Mesendoderm (in vitro differentiated cells): ENCODE data around the gene CNTNAP1.
"Not testable (repeated sequence)": the region's sequence is repeated elsewhere in the genome, so short reads cannot be mapped to it uniquely, and the experiment has no call there.

ENCODE experiments used
- DNase-seq: peaks from one replicate; pipeline ENCODE4 v3.0.0; 2013
- H2AK5ac ChIP-seq: 2 replicates; pipeline ENCODE4 v1.6.1; 2013; ENCODE audit warnings: low read length, inconsistent platforms
- H2BK120ac ChIP-seq: 2 replicates; pipeline ENCODE4 v1.6.1; 2013; ENCODE audit warnings: low read depth, mild to moderate bottlenecking, low read length, moderate library complexity, mixed read lengths
- H2BK15ac ChIP-seq: replicated peaks from 2 replicates; pipeline ENCODE4 v1.6.1; 2013; ENCODE audit warnings: low read depth, mild to moderate bottlenecking, moderate library complexity
- H2BK5ac ChIP-seq: 2 replicates; pipeline ENCODE4 v1.6.1; 2013; ENCODE audit warnings: low read length, inconsistent platforms
- H3K18ac ChIP-seq: 2 replicates; pipeline ENCODE4 v1.6.1; 2013; ENCODE audit warnings: mild to moderate bottlenecking, low read length, mixed read lengths
- H3K23ac ChIP-seq: one replicate; pipeline ENCODE4 v1.6.1; 2013; ENCODE audit warnings: low read length
- H3K27ac ChIP-seq: 2 replicates; pipeline ENCODE4 v1.5.1; 2013; ENCODE audit warnings: low read depth, mild to moderate bottlenecking, inconsistent platforms, low read length, moderate library complexity
- H3K27me3 ChIP-seq: 2 replicates; pipeline ENCODE4 v1.6.1; 2013; ENCODE audit warnings: low read length, control low read depth, mild to moderate bottlenecking, inconsistent platforms; ENCODE audit not compliant: insufficient read depth, poor library complexity
- H3K36me3 ChIP-seq: 2 replicates; pipeline ENCODE4 v1.6.1; 2013; ENCODE audit warnings: low read length, inconsistent platforms; ENCODE audit not compliant: control insufficient read depth, insufficient read depth
- H3K4ac ChIP-seq: one replicate; pipeline ENCODE4 v1.6.1; 2013; ENCODE audit warnings: low read depth, mild to moderate bottlenecking, low read length, moderate library complexity
- H3K4me1 ChIP-seq: 2 replicates; pipeline ENCODE4 v1.6.1; 2013; ENCODE audit warnings: low read depth, low read length, inconsistent platforms; ENCODE audit not compliant: control insufficient read depth
- H3K4me2 ChIP-seq: 2 replicates; pipeline ENCODE4 v1.6.1; 2013; ENCODE audit warnings: low read length
- H3K4me3 ChIP-seq: 2 replicates; pipeline ENCODE4 v1.5.1; 2013; ENCODE audit warnings: mild to moderate bottlenecking, low read length
- H3K56ac ChIP-seq: one replicate; pipeline ENCODE4 v1.6.1; 2013; ENCODE audit warnings: low read length
- H3K79me1 ChIP-seq: 2 replicates; pipeline ENCODE4 v1.6.1; 2013; ENCODE audit warnings: low read length, inconsistent platforms
- H3K79me2 ChIP-seq: 2 replicates; pipeline ENCODE4 v1.6.1; 2013; ENCODE audit warnings: mild to moderate bottlenecking, low read length; ENCODE audit not compliant: control insufficient read depth, insufficient read depth
- H3K9ac ChIP-seq: 2 replicates; pipeline ENCODE4 v1.6.1; 2013; ENCODE audit warnings: low read length, inconsistent platforms
- H4K5ac ChIP-seq: one replicate; pipeline ENCODE4 v1.6.1; 2013; ENCODE audit warnings: low read length
- H4K8ac ChIP-seq: one replicate; pipeline ENCODE4 v1.6.1; 2013; ENCODE audit warnings: low read depth, mild to moderate bottlenecking, control low read depth, low read length, moderate library complexity
- WGBS: extraction: QIAGEN DNeasy Blood & Tissue Kit; methylation state at CpG from one replicate; pipeline ENCODE4 v1.1.7; 2013; ENCODE audit warnings: low lambda C conversion rate, missing lambda C conversion rate; ENCODE audit not compliant: insufficient coverage; ENCODE audit errors: extremely low coverage; 5-methylcytosine and 5-hydroxymethylcytosine counted together

The CNTNAP1 gene

GRCh38 chr17:42659079-42659931 lies 23.0 kb upstream of the CNTNAP1 start, which contains the start of gene TUBG2:
Gene TUBG2 (plus strand): TSS chr17:42659284. CDS start chr17:42659504, 220 bp downstream.
- no peak within 1 kb of the TSS for H3K4ac ChIP-seq
- H3K4me3 ChIP-seq = peak within 1 kb of the TSS; percentile 42
- no peaks in the 10 kb centered on the region for H3K79me2 ChIP-seq
- peak; percentile 94 for DNase-seq
- peak within 1 kb of the TSS; percentile 11 for H3K18ac ChIP-seq
- peaks cover 3% of the 10 kb centered on the region for H3K79me1 ChIP-seq
- H3K56ac ChIP-seq = peak within 1 kb of the TSS; percentile 92
- H3K4me1 ChIP-seq = peaks cover 7% of the 10 kb centered on the region
- no peak within 1 kb of the TSS for H2AK5ac ChIP-seq
- H3K27me3 ChIP-seq = no peaks in the 10 kb centered on the region
- no peak within 1 kb of the TSS for H4K8ac ChIP-seq
- WGBS = no CpG with 5 or more reads among the region's 59 CpGs
- no peak within 1 kb of the TSS for H2BK5ac ChIP-seq
- no peaks in the 10 kb centered on the region for H3K36me3 ChIP-seq
- H3K27ac ChIP-seq = peak within 1 kb of the TSS; percentile 8
- peak within 1 kb of the TSS; percentile 78 for H3K9ac ChIP-seq
- peak within 1 kb of the TSS; percentile 75 for H3K4me2 ChIP-seq
- H2BK120ac ChIP-seq = no peak within 1 kb of the TSS
- no peak within 1 kb of the TSS for H3K23ac ChIP-seq
- no peak within 1 kb of the TSS for H4K5ac ChIP-seq
- no peak within 1 kb of the TSS for H2BK15ac ChIP-seq

- H3K4me3 ChIP-seq, H4K8ac ChIP-seq, H3K36me3 ChIP-seq, H3K79me2 ChIP-seq, H3K4me1 ChIP-seq, H3K79me1 ChIP-seq, DNase-seq, H3K27me3 ChIP-seq, H3K27ac ChIP-seq, H3K4me2 ChIP-seq, H2BK15ac ChIP-seq, H2AK5ac ChIP-seq, H4K5ac ChIP-seq, H3K4ac ChIP-seq, H2BK5ac ChIP-seq, H3K23ac ChIP-seq, H2BK120ac ChIP-seq, H3K18ac ChIP-seq: not testable (repeated sequence)
- no CpG with 5 or more reads among the region's 14 CpGs for WGBS
- H3K56ac ChIP-seq = peak overlapping the region; percentile 92
- H3K9ac ChIP-seq = peak overlapping the region; percentile 78
Observed at GRCh38 chr17:42659932-42660274, 22.4 kb upstream of the CNTNAP1 start.

- Histone ChIP-seq H3K27ac (no peak overlapping the region), H3K4me1 (peaks cover 5% of the 10 kb centered on the region), H3K36me3 (no peaks in the 10 kb centered on the region), H3K27me3 (no peaks in the 10 kb centered on the region), H3K9ac (no peak overlapping the region), H3K4me3 (no peak overlapping the region), H2AK5ac (no peak overlapping the region), H2BK5ac (no peak overlapping the region), H2BK120ac (no peak overlapping the region), H3K56ac (peak overlapping the region; percentile 28), H3K23ac (no peak overlapping the region), H4K5ac (no peak overlapping the region), H3K18ac (no peak overlapping the region), H2BK15ac (no peak overlapping the region), H4K8ac (no peak overlapping the region), H3K79me2 (no peaks in the 10 kb centered on the region), H3K79me1 (peaks cover 3% of the 10 kb centered on the region), H3K4ac (no peak overlapping the region), H3K4me2 (no peak overlapping the region)
- peak; percentile 21 for DNase-seq
- WGBS = no CpG with 5 or more reads among the region's 7 CpGs
Observed at GRCh38 chr17:42660692-42661345, 21.5 kb upstream of the CNTNAP1 start.

GRCh38 chr17:42665581-42666001 lies 16.7 kb upstream of the CNTNAP1 start:
- Histone ChIP-seq H3K18ac (no peak overlapping the region), H3K4ac (no peak overlapping the region), H4K8ac (no peak overlapping the region), H2AK5ac (no peak overlapping the region), H3K27ac (no peak overlapping the region), H3K79me1 (no peaks in the 10 kb centered on the region), H2BK5ac (no peak overlapping the region), H3K4me3 (no peak overlapping the region), H3K36me3 (no peaks in the 10 kb centered on the region), H3K9ac (no peak overlapping the region), H3K4me1 (peaks cover under 1% of the 10 kb centered on the region), H3K56ac (no peak overlapping the region), H3K4me2 (no peak overlapping the region), H2BK120ac (no peak overlapping the region), H4K5ac (no peak overlapping the region), H3K23ac (no peak overlapping the region), H3K79me2 (no peaks in the 10 kb centered on the region), H2BK15ac (no peak overlapping the region), H3K27me3 (no peaks in the 10 kb centered on the region)
- WGBS = no CpG with 5 or more reads among the region's 14 CpGs
- no peak for DNase-seq

- not testable (repeated sequence) for H3K4me3 ChIP-seq, H3K4me2 ChIP-seq, DNase-seq, H4K5ac ChIP-seq, H2BK15ac ChIP-seq, H3K18ac ChIP-seq, H4K8ac ChIP-seq, H3K27ac ChIP-seq, H3K36me3 ChIP-seq, H2BK120ac ChIP-seq, H3K4ac ChIP-seq, H3K27me3 ChIP-seq, H3K79me2 ChIP-seq, H3K9ac ChIP-seq, H2BK5ac ChIP-seq, H3K56ac ChIP-seq, H3K23ac ChIP-seq, H2AK5ac ChIP-seq, H3K79me1 ChIP-seq, H3K4me1 ChIP-seq
- WGBS = no CpG with 5 or more reads among the region's 16 CpGs
Observed at GRCh38 chr17:42666126-42666525, 16.2 kb upstream of the CNTNAP1 start.
